Measurements from ENCODE around the gene PLD4.
"Not testable (repeated sequence)": the region's sequence is repeated elsewhere in the genome, so short reads cannot be mapped to it uniquely, and the experiment has no call there.

The PLD4 gene

DNA sequence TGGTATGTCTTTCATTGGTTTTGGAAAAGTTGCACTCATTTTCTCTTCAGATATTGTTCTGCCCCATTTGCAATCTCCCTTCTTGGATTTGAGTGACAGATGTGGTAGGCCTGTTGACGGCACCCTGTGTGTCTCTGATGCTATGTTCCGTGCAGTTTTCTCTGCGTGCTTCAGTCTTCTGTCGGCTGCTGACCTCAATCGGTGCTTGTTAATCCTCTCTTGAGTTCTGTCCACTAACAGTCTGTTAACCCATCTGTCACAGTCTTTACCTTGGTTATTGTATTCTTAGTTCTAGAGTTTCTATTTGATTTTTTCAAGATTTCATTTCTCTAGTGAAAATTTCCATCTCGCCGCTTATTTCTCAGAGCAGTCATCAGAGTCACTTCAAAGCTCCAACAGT is 20.7 kb upstream of the PLD4 start:
- peaks cover 14% of the 10 kb centered on the region for H3K27me3 Mint-ChIP-seq
- no peak overlapping the region for H3K27ac Mint-ChIP-seq
- no peaks in the 10 kb centered on the region for H3K4me1 Mint-ChIP-seq
- DNase-seq (no peak), ATAC-seq (no peak)
- no peaks in the 10 kb centered on the region for H3K36me3 Mint-ChIP-seq (ENCODE audit: low read depth)
- no peak overlapping the region for H3K4me3 Mint-ChIP-seq
- H3K9me3 Mint-ChIP-seq: no peaks in the 10 kb centered on the region

DNA sequence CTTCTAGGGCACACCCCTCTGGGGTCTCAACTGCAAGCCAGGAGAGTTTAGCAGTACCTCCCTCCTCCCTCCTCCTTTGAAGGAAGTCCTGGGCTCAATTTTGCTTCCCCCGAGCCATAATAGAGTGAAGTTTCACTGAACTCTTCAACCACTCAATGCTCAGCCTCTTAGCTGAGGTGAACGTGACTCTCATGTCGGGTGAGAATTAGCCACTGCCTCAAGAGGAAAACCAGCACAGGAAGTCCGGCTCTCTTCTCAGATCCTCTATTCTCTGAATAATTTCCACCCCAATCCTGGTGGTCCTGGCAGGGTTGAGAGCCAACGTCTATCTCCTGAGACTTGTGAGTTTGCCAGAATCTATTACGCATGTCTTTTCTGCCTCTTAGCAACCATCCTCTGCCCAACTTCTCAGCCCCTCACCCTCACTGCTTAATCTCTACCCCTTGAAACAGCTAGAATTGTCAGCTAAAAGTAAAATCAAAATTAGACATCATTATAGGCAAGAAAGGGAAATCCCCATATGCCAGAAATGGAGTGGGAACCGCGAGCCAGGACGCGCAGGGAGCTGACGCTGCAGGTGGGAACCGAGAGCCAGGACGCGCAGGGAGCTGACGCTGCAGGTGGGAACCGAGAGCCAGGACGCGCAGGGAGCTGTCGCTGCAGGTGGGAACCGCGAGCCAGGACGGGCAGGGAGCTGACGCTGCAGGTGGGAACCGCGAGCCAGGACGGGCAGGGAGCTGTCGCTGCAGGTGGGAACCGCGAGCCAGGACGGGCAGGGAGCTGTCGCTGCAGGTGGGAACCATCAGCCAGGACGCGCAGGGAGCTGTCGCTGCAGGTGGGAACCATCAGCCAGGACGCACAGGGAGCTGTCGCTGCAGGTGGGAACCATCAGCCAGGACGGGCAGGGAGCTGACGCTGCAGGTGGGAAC is 19.8 kb upstream of the PLD4 start:
- not testable (repeated sequence) for H3K4me1 Mint-ChIP-seq; ATAC-seq; H3K27ac Mint-ChIP-seq; H3K9me3 Mint-ChIP-seq; DNase-seq; H3K36me3 Mint-ChIP-seq (ENCODE audit: low read depth); H3K4me3 Mint-ChIP-seq
- peaks cover 16% of the 10 kb centered on the region for H3K27me3 Mint-ChIP-seq

DNA sequence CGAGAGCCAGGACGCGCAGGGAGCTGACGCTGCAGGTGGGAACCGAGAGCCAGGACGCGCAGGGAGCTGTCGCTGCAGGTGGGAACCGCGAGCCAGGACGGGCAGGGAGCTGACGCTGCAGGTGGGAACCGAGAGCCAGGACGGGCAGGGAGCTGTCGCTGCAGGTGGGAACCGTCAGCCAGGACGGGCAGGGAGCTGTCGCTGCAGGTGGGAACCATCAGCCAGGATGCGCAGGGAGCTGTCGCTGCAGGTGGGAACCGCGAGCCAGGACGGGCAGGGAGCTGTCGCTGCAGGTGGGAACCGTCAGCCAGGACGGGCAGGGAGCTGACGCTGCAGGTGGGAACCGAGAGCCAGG is 19.1 kb upstream of the PLD4 start:
- H3K4me3 Mint-ChIP-seq; H3K4me1 Mint-ChIP-seq; DNase-seq; ATAC-seq; H3K27ac Mint-ChIP-seq; H3K9me3 Mint-ChIP-seq; H3K36me3 Mint-ChIP-seq (ENCODE audit: low read depth): not testable (repeated sequence)
- H3K27me3 Mint-ChIP-seq: peaks cover 17% of the 10 kb centered on the region

DNA sequence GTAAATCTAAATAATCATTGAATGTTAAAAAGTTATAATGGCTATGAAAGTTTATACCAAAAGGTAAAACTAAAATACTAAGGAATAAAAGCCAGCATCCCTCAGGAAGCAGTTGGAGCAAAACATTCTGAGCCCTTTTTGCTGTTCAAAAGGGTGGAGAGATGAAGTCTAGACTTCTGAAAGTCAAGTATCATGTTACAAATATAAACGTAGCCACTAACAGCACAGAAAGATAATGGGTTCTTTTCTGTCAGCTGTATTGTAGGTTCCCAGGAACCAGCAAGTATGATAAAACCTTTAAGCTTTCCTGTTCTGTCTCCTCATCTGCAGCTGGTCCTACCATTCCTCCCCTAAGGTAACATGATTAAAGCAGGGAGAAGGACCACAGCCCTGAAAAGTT is 16.4 kb upstream of the PLD4 start:
- Mint-ChIP-seq H3K9me3 (peaks cover 12% of the 10 kb centered on the region), H3K4me3 (no peak overlapping the region), H3K36me3 (ENCODE audit: low read depth) (no peaks in the 10 kb centered on the region), H3K4me1 (no peaks in the 10 kb centered on the region), H3K27ac (no peak overlapping the region), H3K27me3 (peaks cover 22% of the 10 kb centered on the region)
- DNase-seq (no peak), ATAC-seq (no peak)

DNA sequence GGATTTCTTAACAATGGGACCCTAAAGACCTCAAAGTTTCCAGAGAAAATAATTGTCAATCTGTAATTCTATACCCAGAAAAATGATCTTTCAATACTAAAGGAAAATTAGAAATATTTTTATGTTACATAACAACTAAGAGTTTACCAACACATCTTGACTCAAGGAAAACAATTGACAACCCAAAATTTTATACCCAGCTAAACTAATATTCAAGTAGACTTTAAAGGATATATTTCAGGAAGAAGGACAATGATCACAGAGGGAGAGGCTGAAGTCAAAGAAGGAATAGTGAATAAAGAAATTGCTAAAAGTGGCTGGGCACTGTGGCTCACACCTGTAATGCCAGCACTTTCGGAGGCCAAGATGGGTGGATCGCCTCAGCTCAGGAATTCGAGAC is 12.6 kb upstream of the PLD4 start:
- Mint-ChIP-seq H3K36me3 (ENCODE audit: low read depth) (no peaks in the 10 kb centered on the region), H3K9me3 (peaks cover 12% of the 10 kb centered on the region), H3K27me3 (peaks cover 13% of the 10 kb centered on the region), H3K4me1 (no peaks in the 10 kb centered on the region), H3K27ac (no peak overlapping the region), H3K4me3 (no peak overlapping the region)
- DNase-seq (no peak), ATAC-seq (no peak)

DNA sequence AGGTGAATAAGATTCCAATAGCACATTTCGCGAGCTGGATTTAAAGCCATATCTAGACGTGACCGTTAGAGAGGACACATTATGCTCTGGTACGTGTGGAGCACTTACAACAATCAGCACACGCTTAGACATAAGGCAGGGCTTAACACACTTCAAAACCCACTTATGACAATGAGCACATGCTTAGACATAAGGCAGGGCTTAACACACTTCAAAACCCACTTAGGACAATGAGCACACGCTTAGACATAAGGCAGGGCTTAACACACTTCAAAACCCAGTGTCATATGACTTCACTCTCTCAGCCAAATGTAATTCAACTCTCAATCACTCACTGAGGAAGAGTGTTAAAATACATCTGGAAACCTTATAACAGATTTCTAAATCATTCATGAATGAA is 11.2 kb upstream of the PLD4 start:
- peaks cover 13% of the 10 kb centered on the region for H3K27me3 Mint-ChIP-seq
- peaks cover 12% of the 10 kb centered on the region for H3K9me3 Mint-ChIP-seq
- H3K4me3 Mint-ChIP-seq: no peak overlapping the region

DNA sequence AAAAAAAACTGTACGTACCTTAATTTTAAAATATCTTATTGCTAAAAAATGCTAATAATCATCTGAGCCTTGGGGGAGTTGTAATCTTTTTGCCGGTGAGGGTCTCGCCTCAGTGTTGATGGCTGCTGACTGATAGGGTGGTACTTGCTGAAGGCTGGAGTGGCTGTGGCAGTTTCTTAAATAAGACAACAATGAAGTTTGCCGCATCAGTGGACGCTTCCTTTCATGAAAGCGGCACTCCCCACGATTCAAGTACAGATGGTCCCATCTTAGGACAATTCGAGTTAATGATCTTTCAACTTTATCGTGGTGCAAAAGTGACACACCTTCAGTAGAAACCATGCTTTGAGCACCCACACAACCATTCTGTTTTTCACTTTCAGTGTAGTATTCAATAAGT is 7.6 kb upstream of the PLD4 start:
- Mint-ChIP-seq H3K4me3 (no peak overlapping the region), H3K36me3 (ENCODE audit: low read depth) (no peaks in the 10 kb centered on the region), H3K27ac (no peak overlapping the region), H3K27me3 (peaks cover 3% of the 10 kb centered on the region), H3K4me1 (no peaks in the 10 kb centered on the region), H3K9me3 (peaks cover 1% of the 10 kb centered on the region)
- ATAC-seq: no peak
- no peak for DNase-seq

More for the DNA sequence above, 11.2 kb upstream of the PLD4 start:
- H3K4me1 Mint-ChIP-seq: no peaks in the 10 kb centered on the region
- no peak for DNase-seq
- ATAC-seq: no peak
- H3K36me3 Mint-ChIP-seq (ENCODE audit: low read depth): no peaks in the 10 kb centered on the region
- no peak overlapping the region for H3K27ac Mint-ChIP-seq

DNA sequence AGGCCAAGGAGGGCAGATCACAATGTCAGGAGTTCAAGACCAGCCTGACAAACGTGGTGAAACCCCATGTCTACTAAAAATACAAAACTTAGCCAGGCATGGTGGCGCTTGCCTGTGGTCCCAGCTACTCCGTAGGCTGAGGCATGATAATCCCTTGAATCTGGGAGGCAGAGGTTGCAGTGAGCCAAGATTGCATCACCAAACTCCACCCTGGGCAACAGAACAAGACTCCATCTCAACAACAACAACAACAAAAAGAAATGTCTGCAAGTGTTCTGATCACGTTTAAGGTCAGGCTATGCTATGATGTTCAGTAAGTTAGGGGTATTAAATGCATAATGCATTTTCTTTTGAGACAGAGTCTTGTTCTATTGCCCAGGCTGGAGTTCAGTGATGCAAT is 6.7 kb upstream of the PLD4 start:
- Mint-ChIP-seq H3K9me3 (no peaks in the 10 kb centered on the region), H3K27ac (no peak overlapping the region), H3K36me3 (ENCODE audit: low read depth) (no peaks in the 10 kb centered on the region), H3K4me1 (no peaks in the 10 kb centered on the region), H3K27me3 (peaks cover 2% of the 10 kb centered on the region), H3K4me3 (no peak overlapping the region)
- DNase-seq (no peak), ATAC-seq (no peak)

DNA sequence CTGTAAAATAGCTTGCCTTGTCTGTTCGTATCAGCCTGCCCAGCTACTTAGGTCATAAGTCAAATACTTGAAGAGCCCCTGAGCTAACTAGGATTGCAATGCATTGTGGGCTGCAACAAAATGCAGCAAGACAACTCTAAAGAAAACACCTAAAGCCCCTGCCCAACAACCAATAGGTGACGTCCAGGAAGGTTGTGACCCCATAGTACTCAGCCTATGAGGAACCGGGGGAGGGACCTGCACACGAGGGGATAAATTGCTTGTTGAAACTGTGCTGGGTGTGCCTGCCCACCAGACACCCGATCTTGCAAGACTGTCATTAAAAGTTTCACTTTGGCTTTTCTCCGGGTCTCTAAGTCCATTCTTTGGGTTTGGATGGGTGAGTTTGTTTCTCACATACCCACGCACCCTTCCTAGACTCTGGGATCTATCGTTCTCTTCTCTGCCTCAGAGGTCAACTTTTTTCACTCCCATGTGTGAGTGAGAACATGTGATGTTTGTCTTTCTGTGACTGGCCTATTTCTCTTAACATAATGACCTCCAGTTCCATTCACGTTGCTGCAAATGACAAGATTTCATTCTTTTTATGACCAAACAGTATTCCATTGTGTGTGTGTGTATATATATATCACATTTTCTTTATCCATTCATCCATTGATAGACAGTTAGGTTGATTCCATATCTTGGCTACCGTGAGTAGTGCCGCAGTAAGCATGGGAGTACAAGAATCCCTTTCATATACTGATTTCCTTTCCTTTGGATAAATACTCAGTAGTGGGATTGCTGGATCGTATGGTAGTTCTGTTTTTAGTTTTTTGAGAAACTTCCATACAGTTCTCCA is 5.3 kb upstream of the PLD4 start:
- H3K9me3 Mint-ChIP-seq; H3K27me3 Mint-ChIP-seq; H3K4me3 Mint-ChIP-seq; H3K27ac Mint-ChIP-seq; ATAC-seq; H3K36me3 Mint-ChIP-seq (ENCODE audit: low read depth); DNase-seq; H3K4me1 Mint-ChIP-seq: not testable (repeated sequence)

DNA sequence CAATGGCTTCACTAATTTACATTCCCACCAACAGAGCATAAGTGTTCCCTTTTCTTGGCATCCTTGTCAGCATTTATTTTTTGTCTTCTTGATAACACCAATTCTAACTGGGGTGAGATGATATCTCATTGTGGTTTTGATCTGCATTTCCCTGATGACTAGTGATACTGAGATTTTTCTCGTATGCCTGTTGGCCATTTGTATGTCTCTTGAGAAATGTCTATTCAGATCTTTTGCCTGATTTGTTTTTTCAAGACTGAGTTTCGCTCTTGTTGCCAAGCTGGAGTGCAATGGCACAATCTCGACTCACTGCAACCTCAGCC is 4.7 kb upstream of the PLD4 start:
- no peaks in the 10 kb centered on the region for H3K9me3 Mint-ChIP-seq
- H3K4me1 Mint-ChIP-seq: no peaks in the 10 kb centered on the region
- no peak overlapping the region for H3K27ac Mint-ChIP-seq
- H3K36me3 Mint-ChIP-seq (ENCODE audit: low read depth): no peaks in the 10 kb centered on the region
- H3K4me3 Mint-ChIP-seq: no peak overlapping the region
- ATAC-seq (no peak), DNase-seq (no peak)
- H3K27me3 Mint-ChIP-seq: peaks cover 2% of the 10 kb centered on the region

DNA sequence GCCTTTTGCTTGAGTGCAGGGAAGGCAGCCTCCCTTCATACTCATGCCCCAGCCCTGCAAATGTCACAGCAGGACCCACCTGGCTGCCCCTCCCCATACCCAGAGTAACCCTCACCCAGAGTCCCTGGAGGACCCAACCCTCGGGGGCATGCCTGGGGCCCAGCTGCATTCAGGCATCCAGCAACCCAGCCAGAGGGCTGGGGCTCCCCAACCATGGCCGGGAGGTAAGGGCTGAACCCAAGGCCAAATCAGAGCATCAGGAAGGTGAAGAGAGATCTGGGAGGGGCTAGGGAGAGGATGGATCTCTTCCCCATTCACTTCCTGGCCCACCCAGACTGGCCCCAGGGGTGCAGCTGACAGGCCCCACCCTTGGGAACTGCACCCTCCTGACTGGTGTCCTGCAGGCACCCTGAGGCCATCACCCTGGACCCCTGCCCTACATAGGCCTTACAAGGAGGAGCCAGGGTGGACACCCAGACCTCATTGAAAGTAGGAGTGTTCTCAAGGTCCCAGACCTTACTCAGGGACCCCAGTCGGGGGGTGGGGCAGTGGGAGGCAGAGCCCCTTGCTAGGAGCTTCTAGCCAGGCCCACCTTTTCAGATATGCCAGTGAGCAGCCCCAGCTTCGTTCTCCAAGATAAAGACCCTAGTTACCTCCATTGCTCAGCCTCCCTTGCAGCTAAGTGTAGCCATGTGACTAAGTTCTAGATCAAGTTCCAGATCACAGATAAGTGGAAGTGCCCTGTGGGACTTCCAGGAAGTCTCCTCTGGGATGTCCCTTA is 849 bp upstream of the PLD4 start:
- Mint-ChIP-seq H3K4me1 (peaks cover 5% of the 10 kb centered on the region), H3K4me3 (no peak overlapping the region), H3K9me3 (no peaks in the 10 kb centered on the region), H3K36me3 (ENCODE audit: low read depth) (no peaks in the 10 kb centered on the region), H3K27ac (no peak overlapping the region), H3K27me3 (no peaks in the 10 kb centered on the region)
- DNase-seq: no peak
- ATAC-seq: no peak

DNA sequence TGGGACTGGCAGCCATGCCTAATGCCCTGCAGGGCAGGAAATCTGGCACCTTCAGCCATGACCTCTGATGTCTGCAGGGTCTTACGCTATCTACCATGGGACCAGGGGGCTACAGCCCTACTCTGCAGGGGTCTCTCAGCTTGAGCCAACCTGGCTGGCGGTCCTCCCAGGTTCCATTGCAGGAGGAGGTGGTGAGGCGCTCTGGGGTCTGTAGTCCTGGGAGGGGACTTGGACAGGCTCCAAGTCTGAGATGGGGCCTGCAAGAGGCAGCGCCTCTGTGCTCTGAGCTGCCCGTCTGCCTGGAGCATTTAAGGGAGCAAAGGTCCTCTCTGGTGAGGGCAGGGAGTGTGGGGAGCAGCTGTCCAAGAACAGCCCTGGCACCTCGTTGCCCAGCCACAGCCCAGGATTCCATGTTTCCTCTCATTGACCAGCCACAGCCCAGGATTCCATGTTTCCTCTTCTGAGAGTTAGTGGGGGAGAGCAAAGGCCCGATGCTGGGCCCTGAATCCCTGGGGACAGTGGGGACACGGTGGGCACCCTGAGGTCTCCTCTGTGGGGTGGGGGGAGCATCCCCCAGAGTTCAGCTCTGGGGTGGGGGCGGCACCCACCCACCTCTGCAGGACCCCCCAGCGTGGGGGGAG is 655 bp downstream of the PLD4 start:
- Mint-ChIP-seq H3K4me3 (no peak overlapping the region), H3K36me3 (ENCODE audit: low read depth) (no peaks in the 10 kb centered on the region), H3K27ac (no peak overlapping the region), H3K4me1 (peaks cover 5% of the 10 kb centered on the region), H3K27me3 (no peaks in the 10 kb centered on the region), H3K9me3 (no peaks in the 10 kb centered on the region)
- ATAC-seq: no peak
- no peak for DNase-seq

DNA sequence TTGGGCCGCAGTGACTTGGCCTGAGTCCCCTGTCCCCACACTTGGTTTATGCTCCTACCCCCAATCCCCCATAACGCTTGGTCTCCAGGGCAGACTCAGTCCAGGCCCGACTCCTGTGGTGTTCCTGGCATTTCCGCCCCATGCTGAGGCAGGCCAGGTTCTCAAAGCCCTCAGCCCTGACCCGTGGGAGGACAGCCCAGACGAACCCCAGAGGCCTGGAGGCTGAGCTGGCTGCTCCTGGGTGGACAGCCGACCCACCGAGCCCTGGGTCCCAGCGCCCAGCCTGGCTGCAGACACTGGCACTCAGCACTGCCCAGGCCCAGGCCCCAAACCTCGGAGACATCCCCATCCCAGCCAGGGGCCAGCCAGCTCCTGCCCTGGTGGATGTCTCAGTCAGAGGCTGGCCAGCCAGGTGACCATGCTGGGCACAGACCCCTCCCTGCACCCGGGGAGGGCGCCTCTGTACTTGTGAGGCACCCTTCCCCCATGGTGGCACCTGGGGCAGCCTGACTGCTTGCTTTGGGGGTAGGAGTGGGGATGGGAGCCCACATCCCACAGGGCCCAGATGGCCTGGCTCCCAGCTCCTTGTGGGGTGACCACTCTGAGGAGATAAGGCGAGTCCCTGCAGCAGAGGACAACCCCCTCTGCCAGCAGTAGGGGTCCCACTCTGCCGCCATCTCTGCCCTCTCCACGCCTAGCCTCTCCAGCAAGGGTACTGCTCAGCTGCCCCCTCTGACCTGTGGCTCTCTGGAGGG is 1.4 kb downstream of the PLD4 start:
- ATAC-seq: no peak
- no peak for DNase-seq
- peak overlapping the region; percentile 39 for H3K27ac Mint-ChIP-seq
- H3K9me3 Mint-ChIP-seq: no peaks in the 10 kb centered on the region
- no peak overlapping the region for H3K4me3 Mint-ChIP-seq
- H3K4me1 Mint-ChIP-seq: peaks cover 5% of the 10 kb centered on the region
- no peaks in the 10 kb centered on the region for H3K27me3 Mint-ChIP-seq
- H3K36me3 Mint-ChIP-seq (ENCODE audit: low read depth): no peaks in the 10 kb centered on the region

Measured in activated naive CD8-positive, alpha-beta T cell treated with anti-CD3 and anti-CD28 coated beads, Interleukin-2, amount 50 U/mL, for 24 hours (primary cell).